ENCODE measurements around the gene SUMO3.

- no peak for TF ChIP-seq ZNF614 (CRISPR knock-in tag; IDR thresholded peaks at IDR 0.05; ENCODE audit: borderline replicate concordance)
- TF ChIP-seq, protein P1, sequence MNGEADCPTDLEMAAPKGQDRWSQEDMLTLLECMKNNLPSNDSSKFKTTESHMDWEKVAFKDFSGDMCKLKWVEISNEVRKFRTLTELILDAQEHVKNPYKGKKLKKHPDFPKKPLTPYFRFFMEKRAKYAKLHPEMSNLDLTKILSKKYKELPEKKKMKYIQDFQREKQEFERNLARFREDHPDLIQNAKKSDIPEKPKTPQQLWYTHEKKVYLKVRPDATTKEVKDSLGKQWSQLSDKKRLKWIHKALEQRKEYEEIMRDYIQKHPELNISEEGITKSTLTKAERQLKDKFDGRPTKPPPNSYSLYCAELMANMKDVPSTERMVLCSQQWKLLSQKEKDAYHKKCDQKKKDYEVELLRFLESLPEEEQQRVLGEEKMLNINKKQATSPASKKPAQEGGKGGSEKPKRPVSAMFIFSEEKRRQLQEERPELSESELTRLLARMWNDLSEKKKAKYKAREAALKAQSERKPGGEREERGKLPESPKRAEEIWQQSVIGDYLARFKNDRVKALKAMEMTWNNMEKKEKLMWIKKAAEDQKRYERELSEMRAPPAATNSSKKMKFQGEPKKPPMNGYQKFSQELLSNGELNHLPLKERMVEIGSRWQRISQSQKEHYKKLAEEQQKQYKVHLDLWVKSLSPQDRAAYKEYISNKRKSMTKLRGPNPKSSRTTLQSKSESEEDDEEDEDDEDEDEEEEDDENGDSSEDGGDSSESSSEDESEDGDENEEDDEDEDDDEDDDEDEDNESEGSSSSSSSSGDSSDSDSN (CRISPR knock-in tag; IDR thresholded peaks at IDR 0.05): no peak
- TF ChIP-seq, protein P2, sequence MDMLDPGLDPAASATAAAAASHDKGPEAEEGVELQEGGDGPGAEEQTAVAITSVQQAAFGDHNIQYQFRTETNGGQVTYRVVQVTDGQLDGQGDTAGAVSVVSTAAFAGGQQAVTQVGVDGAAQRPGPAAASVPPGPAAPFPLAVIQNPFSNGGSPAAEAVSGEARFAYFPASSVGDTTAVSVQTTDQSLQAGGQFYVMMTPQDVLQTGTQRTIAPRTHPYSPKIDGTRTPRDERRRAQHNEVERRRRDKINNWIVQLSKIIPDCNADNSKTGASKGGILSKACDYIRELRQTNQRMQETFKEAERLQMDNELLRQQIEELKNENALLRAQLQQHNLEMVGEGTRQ (IDR thresholded peaks at IDR 0.05; ENCODE audit: low read depth, low read length): no peak
- TF ChIP-seq, protein P2 (CRISPR knock-in tag; IDR thresholded peaks at IDR 0.05; ENCODE audit: borderline replicate concordance): no peak
- TF ChIP-seq, protein P3, sequence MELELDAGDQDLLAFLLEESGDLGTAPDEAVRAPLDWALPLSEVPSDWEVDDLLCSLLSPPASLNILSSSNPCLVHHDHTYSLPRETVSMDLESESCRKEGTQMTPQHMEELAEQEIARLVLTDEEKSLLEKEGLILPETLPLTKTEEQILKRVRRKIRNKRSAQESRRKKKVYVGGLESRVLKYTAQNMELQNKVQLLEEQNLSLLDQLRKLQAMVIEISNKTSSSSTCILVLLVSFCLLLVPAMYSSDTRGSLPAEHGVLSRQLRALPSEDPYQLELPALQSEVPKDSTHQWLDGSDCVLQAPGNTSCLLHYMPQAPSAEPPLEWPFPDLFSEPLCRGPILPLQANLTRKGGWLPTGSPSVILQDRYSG (CRISPR knock-in tag; IDR thresholded peaks at IDR 0.05): no peak
- no peak for TF ChIP-seq CHCHD3 (CRISPR knock-in tag; IDR thresholded peaks at IDR 0.05)
- no peak for TF ChIP-seq JUNB (CRISPR knock-in tag; IDR thresholded peaks at IDR 0.05; ENCODE audit: borderline replicate concordance)
- no peak for TF ChIP-seq NR3C1 (CRISPR knock-in tag; IDR thresholded peaks at IDR 0.05)
- TF ChIP-seq, protein P4, sequence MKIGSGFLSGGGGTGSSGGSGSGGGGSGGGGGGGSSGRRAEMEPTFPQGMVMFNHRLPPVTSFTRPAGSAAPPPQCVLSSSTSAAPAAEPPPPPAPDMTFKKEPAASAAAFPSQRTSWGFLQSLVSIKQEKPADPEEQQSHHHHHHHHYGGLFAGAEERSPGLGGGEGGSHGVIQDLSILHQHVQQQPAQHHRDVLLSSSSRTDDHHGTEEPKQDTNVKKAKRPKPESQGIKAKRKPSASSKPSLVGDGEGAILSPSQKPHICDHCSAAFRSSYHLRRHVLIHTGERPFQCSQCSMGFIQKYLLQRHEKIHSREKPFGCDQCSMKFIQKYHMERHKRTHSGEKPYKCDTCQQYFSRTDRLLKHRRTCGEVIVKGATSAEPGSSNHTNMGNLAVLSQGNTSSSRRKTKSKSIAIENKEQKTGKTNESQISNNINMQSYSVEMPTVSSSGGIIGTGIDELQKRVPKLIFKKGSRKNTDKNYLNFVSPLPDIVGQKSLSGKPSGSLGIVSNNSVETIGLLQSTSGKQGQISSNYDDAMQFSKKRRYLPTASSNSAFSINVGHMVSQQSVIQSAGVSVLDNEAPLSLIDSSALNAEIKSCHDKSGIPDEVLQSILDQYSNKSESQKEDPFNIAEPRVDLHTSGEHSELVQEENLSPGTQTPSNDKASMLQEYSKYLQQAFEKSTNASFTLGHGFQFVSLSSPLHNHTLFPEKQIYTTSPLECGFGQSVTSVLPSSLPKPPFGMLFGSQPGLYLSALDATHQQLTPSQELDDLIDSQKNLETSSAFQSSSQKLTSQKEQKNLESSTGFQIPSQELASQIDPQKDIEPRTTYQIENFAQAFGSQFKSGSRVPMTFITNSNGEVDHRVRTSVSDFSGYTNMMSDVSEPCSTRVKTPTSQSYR (CRISPR knock-in tag; IDR thresholded peaks at IDR 0.05; ENCODE audit: borderline replicate concordance): no peak
Observed at GRCh38 chr21:44828362-44829056, 10.6 kb upstream of the SUMO3 start.
